IPS-18a (cell line): ENCODE results near the gene OR1F1.

Experiments used
- H3K27ac ChIP-seq: one replicate; pipeline ENCODE4 v1.5.1; 2013; ENCODE audit warnings: low read length
- H3K27me3 ChIP-seq: one replicate; pipeline ENCODE4 v1.6.1; 2013; ENCODE audit warnings: mild to moderate bottlenecking, low read length; ENCODE audit not compliant: control insufficient read depth, insufficient read depth
- H3K36me3 ChIP-seq: one replicate; pipeline ENCODE4 v1.6.1; 2013; ENCODE audit warnings: low read depth, low read length; ENCODE audit not compliant: control insufficient read depth
- H3K4me1 ChIP-seq: one replicate; pipeline ENCODE4 v1.6.1; 2013; ENCODE audit warnings: low read depth, low read length; ENCODE audit not compliant: control insufficient read depth
- H3K4me3 ChIP-seq: one replicate; pipeline ENCODE4 v1.5.1; 2013; ENCODE audit warnings: low read length
- H3K9ac ChIP-seq: one replicate; pipeline ENCODE4 v1.6.1; 2013; ENCODE audit warnings: mild to moderate bottlenecking, low read length, moderate library complexity
- H3K9me3 ChIP-seq: one replicate; pipeline ENCODE4 v1.6.1; 2013; ENCODE audit warnings: low read depth, low read length; ENCODE audit not compliant: control insufficient read depth

OR1F1 gene

DNA sequence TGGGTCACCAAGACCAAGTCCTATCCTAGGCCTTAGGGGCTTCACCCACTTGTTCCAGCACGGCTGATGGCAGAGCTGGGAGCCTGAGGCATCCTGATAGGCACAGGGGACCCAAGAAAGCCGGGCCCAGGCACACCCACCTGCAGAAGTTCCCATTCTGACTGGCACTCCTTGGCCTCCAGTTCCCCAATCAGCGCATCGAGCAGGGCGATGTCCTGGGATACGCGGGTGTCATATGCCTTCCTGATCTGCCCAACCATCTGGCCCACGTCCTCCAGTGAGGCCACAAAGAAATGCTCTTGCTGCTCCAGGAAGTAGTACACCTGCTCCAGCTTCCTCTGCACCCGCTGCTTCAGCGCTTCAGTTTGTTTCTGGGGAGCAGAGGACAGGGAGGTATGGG lies 58.9 kb downstream of the OR1F1 start:
- H3K27me3 ChIP-seq = no peaks in the 10 kb centered on the region
- no peak overlapping the region for H3K4me3 ChIP-seq
- no peak overlapping the region for H3K9ac ChIP-seq
- no peaks in the 10 kb centered on the region for H3K36me3 ChIP-seq
- H3K27ac ChIP-seq = no peak overlapping the region
- no peaks in the 10 kb centered on the region for H3K4me1 ChIP-seq
- H3K9me3 ChIP-seq = peaks cover 6% of the 10 kb centered on the region

DNA sequence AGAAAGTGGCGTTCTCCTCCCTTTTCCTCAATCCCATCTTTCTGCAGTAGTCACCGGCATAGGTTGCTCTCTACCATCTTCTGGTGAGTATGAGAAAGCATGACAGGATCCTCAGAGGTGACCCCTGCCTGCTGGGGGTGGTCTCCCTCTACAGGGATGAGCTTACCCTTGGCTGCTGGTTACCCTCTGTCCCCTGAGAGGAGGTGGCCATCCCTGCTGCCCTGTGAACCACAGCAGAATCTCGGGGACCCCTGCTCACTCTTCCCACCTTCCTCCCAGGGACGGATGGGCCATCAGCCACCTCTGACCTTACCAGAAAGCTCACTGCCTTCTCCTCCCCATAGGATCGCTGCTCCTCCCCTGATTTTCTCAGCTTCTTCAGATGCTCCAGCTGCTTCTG lies 60.6 kb downstream of the OR1F1 start:
- Histone ChIP-seq H3K27me3 (no peaks in the 10 kb centered on the region), H3K4me1 (no peaks in the 10 kb centered on the region), H3K9me3 (peaks cover 8% of the 10 kb centered on the region), H3K36me3 (no peaks in the 10 kb centered on the region), H3K9ac (no peak overlapping the region), H3K4me3 (no peak overlapping the region), H3K27ac (no peak overlapping the region)

DNA sequence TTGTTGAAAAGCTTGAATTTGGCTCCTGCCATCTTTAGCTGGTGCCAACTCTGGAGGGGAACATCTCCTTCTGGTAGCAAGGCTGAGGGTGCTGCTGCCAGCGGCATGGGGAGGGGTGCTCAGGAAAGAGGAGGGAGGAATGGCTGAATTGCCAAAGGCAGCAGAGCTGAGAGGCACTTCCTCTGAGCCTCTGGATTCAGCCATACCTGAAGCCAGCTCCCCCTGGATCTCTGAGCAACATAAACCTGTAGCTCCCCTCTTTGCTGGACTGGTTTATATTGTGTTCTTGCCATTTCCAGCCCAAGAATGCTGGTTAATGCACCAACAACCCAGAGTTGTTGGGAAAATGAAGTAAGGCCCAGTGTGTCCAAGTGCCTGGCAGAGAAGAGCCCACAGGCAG lies 61.0 kb downstream of the OR1F1 start:
- H3K4me3 ChIP-seq = no peak overlapping the region
- no peaks in the 10 kb centered on the region for H3K36me3 ChIP-seq
- no peaks in the 10 kb centered on the region for H3K4me1 ChIP-seq
- peaks cover 8% of the 10 kb centered on the region for H3K9me3 ChIP-seq
- H3K27me3 ChIP-seq = no peaks in the 10 kb centered on the region
- H3K9ac ChIP-seq = no peak overlapping the region
- H3K27ac ChIP-seq = no peak overlapping the region

DNA sequence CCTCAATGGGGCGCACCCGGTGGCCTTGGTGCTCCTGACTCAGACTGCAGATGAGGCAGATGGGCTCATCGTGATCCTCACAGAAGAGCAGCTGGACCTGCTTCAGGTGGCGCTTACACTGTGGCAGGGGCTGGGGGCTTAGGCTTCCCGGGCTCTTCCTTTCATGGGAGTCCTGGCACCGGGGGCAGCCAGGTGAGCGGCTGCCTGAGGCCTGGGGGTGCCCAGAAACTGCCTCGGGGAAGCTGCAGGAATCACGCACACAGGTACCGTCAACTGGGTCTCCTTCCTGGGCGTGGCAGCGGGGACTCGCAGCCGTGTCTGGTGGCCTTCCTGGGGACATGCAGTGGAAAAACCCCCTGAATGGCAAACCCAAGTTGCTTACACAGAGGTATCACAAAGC lies 61.4 kb downstream of the OR1F1 start:
- Histone ChIP-seq H3K9me3 (peaks cover 4% of the 10 kb centered on the region), H3K9ac (no peak overlapping the region), H3K36me3 (no peaks in the 10 kb centered on the region), H3K4me3 (no peak overlapping the region), H3K27me3 (no peaks in the 10 kb centered on the region), H3K4me1 (no peaks in the 10 kb centered on the region), H3K27ac (no peak overlapping the region)

DNA sequence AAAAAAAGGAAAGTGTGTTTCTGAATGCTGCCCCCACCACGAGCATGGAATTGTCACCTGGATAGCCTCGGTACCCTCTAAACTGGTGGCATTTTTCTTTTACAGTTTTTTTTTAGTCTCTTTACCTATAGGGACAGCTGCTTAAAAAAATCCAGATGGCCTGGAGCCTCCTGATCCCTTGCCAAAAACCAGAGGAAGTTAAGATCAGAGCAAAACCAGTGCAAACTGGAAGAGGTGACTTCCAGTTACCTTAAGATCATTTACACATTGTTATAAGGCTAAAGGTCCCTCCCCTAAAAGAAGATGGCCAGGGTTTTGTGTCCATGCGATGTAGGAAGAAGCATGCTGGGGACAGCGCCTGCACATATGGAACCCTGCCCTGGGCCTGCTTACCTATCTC lies 65.0 kb downstream of the OR1F1 start:
- no peaks in the 10 kb centered on the region for H3K36me3 ChIP-seq
- H3K4me3 ChIP-seq = no peak overlapping the region
- peaks cover 9% of the 10 kb centered on the region for H3K9me3 ChIP-seq
- no peaks in the 10 kb centered on the region for H3K4me1 ChIP-seq
- H3K27me3 ChIP-seq = no peaks in the 10 kb centered on the region
- H3K9ac ChIP-seq = no peak overlapping the region
- no peak overlapping the region for H3K27ac ChIP-seq

- no peak overlapping the region for H3K4me3 ChIP-seq
- H3K36me3 ChIP-seq = no peaks in the 10 kb centered on the region
- H3K4me1 ChIP-seq = no peaks in the 10 kb centered on the region
- H3K9me3 ChIP-seq = peaks cover 9% of the 10 kb centered on the region
- no peak overlapping the region for H3K9ac ChIP-seq
- no peak overlapping the region for H3K27ac ChIP-seq
- H3K27me3 ChIP-seq = no peaks in the 10 kb centered on the region
Measured at GRCh38 chr16:3254309-3254708, 66.3 kb downstream of the OR1F1 start.
